ENCODE results near the gene IL18R1. TPM values are rescaled to one million over a fixed set of nuclear protein-coding genes. Genes with fewer than 3 reads are reported as not detected.
A peak's percentile ranks its signal among the peaks of the same experiment; 100 is the strongest.

The IL18R1 gene
- 1 to 10 TPM; 1.7 to 9.4 (median 3.0) TPM for total RNA-seq

- peak within 1 kb of the TSS; percentile 50 to 93 (median 53) for H3K4me3 ChIP-seq (replicated peaks in 1 of 3)
Observed at GRCh38 chr2:102355526-102356380, at the start of gene IL18R1. TSS of gene IL18R1 (plus strand) at chr2:102355796. CDS start at chr2:102362661, 6,865 bp downstream.

GRCh38 chr2:102306125-102306524 lies 49.5 kb upstream of the IL18R1 start:
- H3K27me3 ChIP-seq, result no peaks in the 10 kb centered on the region
- TF ChIP-seq POLR2A (IDR thresholded peaks at IDR 0.05), result no peak
- TF ChIP-seq CTCF (IDR thresholded peaks at IDR 0.05), result no peak
- no peak overlapping the region for H3K4me3 ChIP-seq (replicated peaks in 1 of 3)
- H3K9me3 ChIP-seq, result no peaks in the 10 kb centered on the region
- 62 to 73% methylated on average over 1 of the region's 1 CpG for WGBS, 2 donors
- no peak for DNase-seq
- no peaks in the 10 kb centered on the region for H3K36me3 ChIP-seq
- intact Hi-C loops (cut with DNase I), result no loop called here
- no peak overlapping the region for H3K27ac ChIP-seq
- peaks cover 0 to 12% of the 10 kb centered on the region in 2 donors for H3K4me1 ChIP-seq

More at GRCh38 chr2:102355526-102356380, at the start of gene IL18R1:
- Histone ChIP-seq H3K36me3 (no peaks in the 10 kb centered on the region), H3K27me3 (no peaks in the 10 kb centered on the region), H3K4me1 (peaks cover 3 to 5% of the 10 kb centered on the region in 2 donors), H3K9me3 (no peaks in the 10 kb centered on the region), H3K27ac (peak within 1 kb of the TSS; percentile 30 to 70 (median 70))
- no peak for TF ChIP-seq POLR2A (IDR thresholded peaks at IDR 0.05)
- peak; percentile 47 to 92 (median 86) for TF ChIP-seq CTCF (IDR thresholded peaks at IDR 0.05)
- intact Hi-C loops (cut with DNase I), result loop anchor here (10.0 kb wide), 1 partner anchor 341 kb away; no protein-coding TSS in a partner anchor
- 2 to 3% methylated on average over 43 to 58 of the region's 69 CpGs for WGBS, 2 donors
- peak; percentile 78 to 84 for DNase-seq

- WGBS, 2 donors, result 80 to 89% methylated on average over 5 of the region's 5 CpGs
- Histone ChIP-seq H3K4me3 (replicated peaks in 1 of 3) (no peak within 1 kb of the TSS), H3K4me1 (no peaks in the 10 kb centered on the region), H3K36me3 (no peaks in the 10 kb centered on the region), H3K27me3 (no peaks in the 10 kb centered on the region), H3K9me3 (no peaks in the 10 kb centered on the region), H3K27ac (no peak within 1 kb of the TSS)
- DNase-seq, result no peak
- intact Hi-C loops (cut with DNase I), result no loop called here
- TF ChIP-seq POLR2A (IDR thresholded peaks at IDR 0.05) (no peak), CTCF (IDR thresholded peaks at IDR 0.05) (no peak)
Observed at GRCh38 chr2:102310964-102311640, 44.5 kb upstream of the IL18R1 start, which contains the start of gene IL1RL1. TSS of gene IL1RL1 (plus strand) at chr2:102311563. CDS start at chr2:102338265, 26,702 bp downstream.

GRCh38 chr2:102313025-102313424 lies 42.6 kb upstream of the IL18R1 start:
- 93 to 96% methylated on average over 2 of the region's 2 CpGs for WGBS, 2 donors
- no peak for TF ChIP-seq POLR2A (IDR thresholded peaks at IDR 0.05)
- no peak for TF ChIP-seq CTCF (IDR thresholded peaks at IDR 0.05)
- no peaks in the 10 kb centered on the region for H3K4me1 ChIP-seq
- H3K9me3 ChIP-seq, result no peaks in the 10 kb centered on the region
- intact Hi-C loops (cut with DNase I), result no loop called here
- no peak for DNase-seq
- H3K27ac ChIP-seq, result no peak overlapping the region
- H3K36me3 ChIP-seq, result no peaks in the 10 kb centered on the region
- no peak overlapping the region for H3K4me3 ChIP-seq (replicated peaks in 1 of 3)
- H3K27me3 ChIP-seq, result no peaks in the 10 kb centered on the region
